Lower leg skin (tissue), 3 donors: ENCODE results near the gene EIF4A3.

Experiments used
- POLR2A ChIP-seq, 2 donors: fragments of 450-650 bp; IDR thresholded peaks; one replicate each; pipeline ENCODE4 v1.6.1; 2016 to 2017; ENCODE audit warnings: antibody characterized with exemption in 2 of 2, mild to moderate bottlenecking in 1 of 2, moderate library complexity in 1 of 2
- TF ChIP-seq, protein P1 (sequence below), 3 donors: fragments of 450-650 bp; IDR thresholded peaks; one replicate each; pipeline ENCODE4 v1.5.1; 2016; ENCODE audit warnings: antibody characterized with exemption in 3 of 3, mild to moderate bottlenecking in 3 of 3, moderate library complexity in 2 of 3

GRCh38 chr17:80190716-80191115, 43.8 kb upstream of the EIF4A3 start:
- TF ChIP-seq, protein P1, sequence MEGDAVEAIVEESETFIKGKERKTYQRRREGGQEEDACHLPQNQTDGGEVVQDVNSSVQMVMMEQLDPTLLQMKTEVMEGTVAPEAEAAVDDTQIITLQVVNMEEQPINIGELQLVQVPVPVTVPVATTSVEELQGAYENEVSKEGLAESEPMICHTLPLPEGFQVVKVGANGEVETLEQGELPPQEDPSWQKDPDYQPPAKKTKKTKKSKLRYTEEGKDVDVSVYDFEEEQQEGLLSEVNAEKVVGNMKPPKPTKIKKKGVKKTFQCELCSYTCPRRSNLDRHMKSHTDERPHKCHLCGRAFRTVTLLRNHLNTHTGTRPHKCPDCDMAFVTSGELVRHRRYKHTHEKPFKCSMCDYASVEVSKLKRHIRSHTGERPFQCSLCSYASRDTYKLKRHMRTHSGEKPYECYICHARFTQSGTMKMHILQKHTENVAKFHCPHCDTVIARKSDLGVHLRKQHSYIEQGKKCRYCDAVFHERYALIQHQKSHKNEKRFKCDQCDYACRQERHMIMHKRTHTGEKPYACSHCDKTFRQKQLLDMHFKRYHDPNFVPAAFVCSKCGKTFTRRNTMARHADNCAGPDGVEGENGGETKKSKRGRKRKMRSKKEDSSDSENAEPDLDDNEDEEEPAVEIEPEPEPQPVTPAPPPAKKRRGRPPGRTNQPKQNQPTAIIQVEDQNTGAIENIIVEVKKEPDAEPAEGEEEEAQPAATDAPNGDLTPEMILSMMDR (IDR thresholded peaks at IDR 0.05), result no peak
- TF ChIP-seq POLR2A (IDR thresholded peaks at IDR 0.05), result no peak
